Activated naive CD8-positive, alpha-beta T cell treated with anti-CD3 and anti-CD28 coated beads, Interleukin-2, amount 50 U/mL, for 16 hours (primary cell): ENCODE results near the gene HTR2B.
"Not testable (repeated sequence)": the region's sequence is repeated elsewhere in the genome, so short reads cannot be mapped to it uniquely, and the experiment has no call there.

ENCODE experiments used
- DNase-seq: peaks from one replicate; pipeline ENCODE4 v3.0.0-alpha.2; 2020; ENCODE audit warnings: low read depth, low spot score

Gene HTR2B

GRCh38 chr2:231133365-231134099, 8.7 kb upstream of the HTR2B start:
- DNase-seq, result no peak

- no peak for DNase-seq
Measured at GRCh38 chr2:231132129-231132528, 7.3 kb upstream of the HTR2B start.

GRCh38 chr2:231130336-231131056, 5.7 kb upstream of the HTR2B start:
- no peak for DNase-seq

DNA sequence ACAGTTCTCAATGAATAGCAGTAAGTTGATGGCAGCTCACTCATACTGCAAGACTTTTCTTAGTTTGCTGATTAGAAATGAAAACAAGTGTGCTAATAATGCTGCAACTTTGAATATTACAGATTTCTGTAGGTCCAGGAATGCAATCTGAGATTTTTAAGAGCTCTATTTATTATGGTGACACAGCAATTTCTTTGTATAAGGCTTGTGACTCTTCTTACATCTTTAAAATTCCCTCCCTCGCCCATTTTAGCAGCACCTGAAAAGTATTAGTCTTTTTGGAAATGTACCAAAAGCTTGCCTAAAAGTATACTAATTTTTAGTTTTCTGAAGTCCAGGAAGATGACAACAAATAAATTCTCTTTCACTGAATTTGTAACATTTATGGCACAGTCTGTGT, 4.4 kb upstream of the HTR2B start:
- no peak for DNase-seq

DNA sequence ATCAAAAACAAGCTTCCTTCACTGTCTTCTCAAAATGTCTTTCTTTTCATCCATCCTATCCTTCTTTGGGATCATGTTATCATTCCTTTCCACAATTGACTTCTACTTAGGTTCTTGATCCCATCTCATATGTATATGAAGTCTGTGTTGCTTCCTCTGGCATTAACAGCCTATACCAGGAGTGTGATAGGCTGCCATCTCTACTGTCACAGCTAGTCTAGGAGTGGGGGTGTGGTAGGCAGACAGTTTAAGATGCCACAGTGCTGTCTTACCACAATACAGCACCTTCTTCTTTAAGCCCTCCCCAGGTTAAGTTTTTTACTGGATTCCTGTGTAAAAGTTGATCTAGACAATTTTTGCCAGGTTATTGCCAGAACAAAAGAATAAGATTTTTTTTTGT, 3.7 kb upstream of the HTR2B start:
- no peak for DNase-seq

DNA sequence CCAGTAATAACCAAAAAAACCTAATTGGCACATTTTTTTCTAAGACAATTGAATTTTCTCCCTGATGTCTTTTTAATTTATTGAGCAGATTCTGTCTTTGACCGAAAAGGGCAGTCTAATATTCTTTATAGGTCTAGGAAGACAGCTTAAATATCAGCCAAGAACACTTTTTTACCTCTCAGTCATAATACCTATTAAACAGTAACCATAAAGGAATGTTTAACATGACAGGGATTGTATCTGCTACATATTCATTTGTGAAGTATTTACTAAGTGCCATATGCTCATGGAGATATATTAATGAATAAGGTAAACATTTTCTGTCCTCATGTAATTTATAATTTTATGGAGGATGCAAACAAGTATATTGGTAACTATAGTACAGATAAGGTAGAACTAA, 3.1 kb upstream of the HTR2B start:
- no peak for DNase-seq

GRCh38 chr2:231127480-231127879, 2.6 kb upstream of the HTR2B start:
- no peak for DNase-seq

DNA sequence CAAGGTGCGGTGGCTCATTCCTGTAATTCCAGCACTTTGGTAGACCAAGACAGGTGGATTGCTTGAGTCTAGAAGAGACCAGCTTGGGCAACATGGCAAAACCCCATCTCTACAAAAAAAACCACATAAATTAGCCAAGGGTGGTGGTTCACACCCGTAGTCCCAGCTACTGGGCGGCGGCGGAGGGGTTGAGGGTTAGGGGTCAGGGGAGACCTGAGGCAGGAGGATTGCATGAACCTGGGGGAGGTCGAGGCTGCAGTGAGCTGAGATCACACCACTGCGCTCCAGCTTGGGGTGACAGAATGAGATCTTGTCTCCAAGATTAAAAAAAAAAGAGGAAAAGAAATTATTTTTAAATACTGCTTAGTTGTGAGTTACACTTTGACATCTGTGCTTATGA, 1.3 kb upstream of the HTR2B start:
- DNase-seq, result no peak

DNA sequence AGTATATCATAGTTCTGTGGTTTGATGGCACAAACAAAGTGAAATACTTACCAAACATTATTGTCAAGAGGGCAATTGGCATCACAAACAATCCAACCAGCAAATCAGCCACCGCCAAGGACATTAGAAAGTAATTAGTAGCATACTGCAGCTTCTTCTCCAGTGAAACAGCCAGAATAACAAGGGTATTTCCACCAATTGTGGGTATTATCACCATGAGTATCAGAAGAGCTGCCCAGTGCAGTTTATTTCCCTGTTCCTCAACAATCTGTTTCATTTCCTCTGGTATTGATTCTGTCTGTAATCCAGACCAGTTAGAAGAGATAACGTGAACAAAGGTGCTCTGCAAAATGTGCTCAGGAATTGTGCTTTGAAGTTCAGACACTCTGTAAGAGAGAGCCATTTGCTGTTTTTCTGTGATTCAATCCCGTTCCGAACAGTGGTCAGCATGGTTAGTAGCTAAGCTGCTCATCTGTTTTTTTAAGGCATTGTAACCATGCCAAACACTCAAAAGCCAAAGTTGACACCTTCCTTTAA, 1.4 kb downstream of the HTR2B start:
- DNase-seq, result no peak

DNA sequence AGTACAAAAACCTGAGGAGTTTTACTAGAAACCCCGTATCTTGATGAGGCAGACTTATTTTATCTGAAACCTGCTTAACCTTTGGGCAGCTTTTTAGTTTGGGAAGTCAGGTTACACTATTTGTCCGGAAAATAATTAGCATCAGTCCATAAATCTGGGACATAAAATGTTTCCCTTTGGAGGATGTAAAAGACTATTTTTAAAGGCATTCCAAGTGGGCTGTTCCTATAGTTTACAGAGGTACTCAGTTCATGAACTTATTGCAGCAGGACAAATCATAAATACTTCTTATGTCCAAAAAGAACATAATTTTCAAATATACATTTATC, 6.3 kb downstream of the HTR2B start:
- DNase-seq, result no peak

DNA sequence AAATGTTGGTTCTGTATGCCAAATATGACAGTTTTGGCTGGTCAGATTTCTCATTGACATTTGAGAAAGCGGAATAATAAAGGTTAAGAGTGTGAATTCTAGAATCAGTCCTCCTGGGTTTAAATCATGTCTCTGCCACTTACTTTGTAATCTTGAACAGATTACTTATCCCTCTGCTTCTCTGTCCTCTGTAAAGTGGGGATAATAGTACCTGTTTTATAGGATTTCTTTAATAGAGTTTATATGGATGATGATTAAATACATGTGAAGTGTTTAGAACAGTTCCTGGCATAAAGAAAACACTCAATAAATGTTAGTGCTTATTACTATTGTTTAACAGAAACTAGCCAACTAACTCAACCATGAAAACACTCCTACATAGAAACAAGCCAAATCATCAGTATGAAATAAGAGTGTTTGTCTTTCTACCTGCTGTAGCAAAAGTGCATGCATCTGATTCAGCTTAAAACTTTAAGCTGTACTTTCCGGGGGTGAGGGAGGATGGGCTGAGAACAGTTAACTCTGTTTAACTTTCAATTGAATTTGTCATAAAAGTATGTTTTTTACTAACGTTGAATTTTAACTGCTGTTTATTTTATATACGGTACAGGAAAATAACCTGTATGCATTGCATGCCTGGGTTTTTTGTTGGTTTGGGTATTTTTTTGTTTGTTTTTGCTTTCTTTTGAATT, 6.8 kb downstream of the HTR2B start:
- DNase-seq, result no peak

DNA sequence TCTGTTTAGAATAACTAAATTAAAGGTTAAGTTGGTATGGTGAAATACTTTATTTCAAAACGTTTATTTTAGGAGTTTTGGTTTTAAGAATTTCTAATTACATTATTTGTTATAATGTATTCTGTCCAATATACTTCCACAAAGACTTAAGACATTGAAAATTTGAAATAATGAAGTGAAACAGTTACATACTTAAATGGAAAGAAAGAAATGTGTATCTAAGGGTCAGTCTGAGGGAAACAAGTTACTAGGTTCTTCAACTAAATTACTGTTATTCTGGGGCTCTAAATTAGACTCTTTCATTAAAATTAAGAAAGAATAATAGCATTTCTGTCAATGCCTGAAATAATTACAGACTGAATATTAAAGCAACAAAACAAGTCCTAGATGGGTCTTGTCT, 7.7 kb downstream of the HTR2B start:
- DNase-seq, result no peak

GRCh38 chr2:231115651-231116050, 9.2 kb downstream of the HTR2B start:
- DNase-seq, result no peak

DNA sequence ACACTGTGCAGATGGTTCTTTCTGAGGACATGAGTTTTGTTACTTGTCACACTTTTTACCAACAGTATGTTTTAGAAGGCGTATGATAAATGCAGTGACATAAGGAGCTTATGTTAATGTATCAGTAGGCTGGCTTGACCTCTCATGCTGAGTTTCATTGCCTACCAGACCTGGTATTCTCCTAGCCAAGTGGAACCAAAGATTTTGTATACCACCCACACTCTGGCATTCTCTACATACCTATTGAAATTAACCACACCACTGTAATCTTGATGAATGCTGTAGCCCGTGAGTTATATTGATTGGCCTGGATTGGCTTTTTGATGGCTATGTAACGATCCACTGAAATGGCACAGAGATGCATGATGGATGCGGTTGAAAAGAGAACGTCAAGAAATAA, 11.4 kb downstream of the HTR2B start:
- no peak for DNase-seq

GRCh38 chr2:231111987-231112386, 12.9 kb downstream of the HTR2B start:
- no peak for DNase-seq

GRCh38 chr2:231110551-231110950, 14.3 kb downstream of the HTR2B start:
- DNase-seq, result no peak

- DNase-seq, result no peak
Measured at GRCh38 chr2:231104115-231104713, 20.6 kb downstream of the HTR2B start.

GRCh38 chr2:231102772-231103171, 22.1 kb downstream of the HTR2B start:
- DNase-seq, result no peak

GRCh38 chr2:231100990-231101389, 23.9 kb downstream of the HTR2B start:
- no peak for DNase-seq

- not testable (repeated sequence) for DNase-seq
Measured at GRCh38 chr2:231100321-231100720, 24.5 kb downstream of the HTR2B start.

DNA sequence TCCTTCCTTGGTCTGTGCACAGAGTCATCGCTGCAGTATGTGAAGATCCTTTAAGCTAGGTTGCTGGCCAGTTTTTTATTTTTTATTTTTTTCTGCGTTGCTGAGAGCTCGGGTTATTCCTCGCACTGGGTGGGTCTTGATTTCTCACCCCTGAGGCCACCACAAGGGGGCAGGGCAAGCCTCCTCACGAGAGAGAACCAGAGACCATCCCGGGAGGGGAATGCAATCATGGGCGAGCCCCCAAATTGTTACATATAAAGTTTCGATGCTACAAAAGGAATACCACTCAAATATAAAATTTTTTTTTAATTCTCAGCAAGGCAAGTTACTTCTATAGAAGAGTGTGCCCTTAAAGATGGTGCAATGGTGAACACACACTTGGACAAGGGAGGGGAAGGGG, 24.9 kb downstream of the HTR2B start:
- no peak for DNase-seq

DNA sequence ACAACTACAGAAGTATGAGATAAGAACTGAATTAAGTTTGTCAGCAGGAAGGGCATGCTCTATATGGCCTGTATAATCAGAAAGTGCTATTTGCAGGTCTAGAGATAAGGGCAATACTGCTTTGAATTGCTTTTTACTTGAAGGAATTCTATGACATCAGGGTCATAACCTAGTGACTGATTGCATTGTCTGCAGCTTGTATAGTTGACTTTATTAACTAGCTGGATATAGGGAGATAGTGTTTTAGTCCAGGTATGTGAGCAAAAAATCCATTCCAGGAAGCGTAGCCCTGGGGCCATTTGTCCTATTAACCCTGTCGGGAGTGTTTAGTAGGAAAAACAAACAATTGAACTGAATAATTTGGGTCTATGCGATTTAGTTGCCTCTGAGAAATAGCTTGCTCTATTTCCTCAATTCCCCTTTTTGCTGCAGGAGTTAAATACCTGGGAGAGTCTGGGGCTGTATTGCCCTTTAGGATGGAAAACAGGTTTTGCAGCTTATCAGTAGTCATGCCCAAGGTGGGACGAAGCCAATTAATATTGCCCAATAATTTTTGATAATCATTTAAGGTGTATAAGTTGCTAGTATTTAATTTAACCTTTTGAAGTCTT, 30.0 kb downstream of the HTR2B start:
- no peak for DNase-seq
